GM19240 (cell line): ENCODE measurements around the gene KCTD15.
"Not testable (repeated sequence)": the region's sequence is repeated elsewhere in the genome, so short reads cannot be mapped to it uniquely, and the experiment has no call there.

Experiments used
- DNase-seq: peaks from one replicate; pipeline ENCODE4 v3.0.0; 2011; ENCODE audit warnings: low spot score; ENCODE audit not compliant: insufficient read length

Gene KCTD15

GRCh38 chr19:33813391-33814101 lies 16.9 kb downstream of the KCTD15 start:
- no peak for DNase-seq

DNA sequence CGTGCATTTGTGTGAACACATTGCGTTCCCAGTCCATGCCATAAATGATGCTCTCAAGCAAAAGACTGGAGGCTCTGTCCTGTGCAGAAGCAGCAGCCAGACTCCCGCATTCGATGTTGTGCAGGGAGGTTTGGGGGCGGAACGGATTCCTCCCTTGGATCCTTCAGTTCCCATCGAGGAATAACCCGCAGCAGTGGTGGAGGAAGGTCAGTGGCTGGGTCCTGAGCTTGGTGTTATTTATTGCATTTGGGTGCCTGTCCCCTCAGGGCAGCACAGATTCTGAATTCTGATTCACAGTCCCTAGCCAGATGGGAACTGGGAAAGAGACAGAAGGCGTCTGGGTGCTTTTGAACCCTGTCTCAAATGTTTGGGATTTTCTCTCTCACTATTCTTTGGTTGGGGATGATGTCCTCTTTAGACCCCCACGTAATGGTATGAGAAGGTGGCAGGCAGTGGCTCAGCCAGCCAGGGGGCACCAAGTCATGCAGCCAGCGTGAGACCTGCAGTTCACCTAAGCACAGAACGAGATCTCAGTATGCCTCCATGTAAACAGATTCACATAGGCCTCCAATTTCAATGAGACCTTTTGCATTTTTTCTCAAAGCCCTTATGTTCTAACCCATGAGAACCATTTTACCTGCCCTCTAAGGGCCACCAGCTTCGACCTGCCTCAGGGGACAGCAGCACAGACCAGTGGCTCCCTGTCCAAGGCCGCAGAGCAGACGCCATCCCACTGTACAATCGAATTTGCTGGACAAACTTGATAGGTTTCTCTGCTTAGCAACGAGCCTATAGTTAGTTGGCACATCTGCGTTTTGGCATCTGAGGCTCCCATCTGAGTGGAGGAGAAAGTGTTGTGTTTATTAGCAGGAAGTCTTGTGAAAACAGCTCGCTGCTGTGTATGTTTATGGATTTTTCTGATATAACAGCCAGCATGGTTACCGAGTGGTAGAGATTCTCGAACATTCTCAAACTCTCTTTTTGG lies 17.8 kb downstream of the KCTD15 start:
- DNase-seq: no peak

GRCh38 chr19:33815380-33816340 lies 19.0 kb downstream of the KCTD15 start:
- no peak for DNase-seq

GRCh38 chr19:33818411-33818810 lies 21.7 kb downstream of the KCTD15 start:
- DNase-seq: no peak

- DNase-seq: not testable (repeated sequence)
Observed at GRCh38 chr19:33819078-33819477, 22.4 kb downstream of the KCTD15 start.

DNA sequence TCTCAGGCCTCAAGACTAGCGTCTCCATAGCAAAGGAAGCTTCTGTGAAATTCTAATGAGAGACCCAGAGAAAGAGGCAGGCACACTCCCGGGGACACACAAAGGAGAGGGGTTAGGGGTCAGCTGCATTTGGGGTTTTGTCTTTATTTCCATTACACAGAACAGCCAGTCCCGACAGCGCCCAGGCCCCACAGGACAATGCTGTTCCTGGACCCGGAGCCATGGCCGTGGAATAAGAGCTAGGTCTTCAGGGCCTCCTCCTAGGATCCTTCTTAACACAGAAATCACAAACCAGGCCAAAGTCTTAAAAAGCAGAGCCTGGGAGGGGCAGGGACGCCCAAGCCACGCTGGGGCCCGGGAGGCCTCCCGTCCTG lies 22.8 kb downstream of the KCTD15 start:
- DNase-seq: no peak

DNA sequence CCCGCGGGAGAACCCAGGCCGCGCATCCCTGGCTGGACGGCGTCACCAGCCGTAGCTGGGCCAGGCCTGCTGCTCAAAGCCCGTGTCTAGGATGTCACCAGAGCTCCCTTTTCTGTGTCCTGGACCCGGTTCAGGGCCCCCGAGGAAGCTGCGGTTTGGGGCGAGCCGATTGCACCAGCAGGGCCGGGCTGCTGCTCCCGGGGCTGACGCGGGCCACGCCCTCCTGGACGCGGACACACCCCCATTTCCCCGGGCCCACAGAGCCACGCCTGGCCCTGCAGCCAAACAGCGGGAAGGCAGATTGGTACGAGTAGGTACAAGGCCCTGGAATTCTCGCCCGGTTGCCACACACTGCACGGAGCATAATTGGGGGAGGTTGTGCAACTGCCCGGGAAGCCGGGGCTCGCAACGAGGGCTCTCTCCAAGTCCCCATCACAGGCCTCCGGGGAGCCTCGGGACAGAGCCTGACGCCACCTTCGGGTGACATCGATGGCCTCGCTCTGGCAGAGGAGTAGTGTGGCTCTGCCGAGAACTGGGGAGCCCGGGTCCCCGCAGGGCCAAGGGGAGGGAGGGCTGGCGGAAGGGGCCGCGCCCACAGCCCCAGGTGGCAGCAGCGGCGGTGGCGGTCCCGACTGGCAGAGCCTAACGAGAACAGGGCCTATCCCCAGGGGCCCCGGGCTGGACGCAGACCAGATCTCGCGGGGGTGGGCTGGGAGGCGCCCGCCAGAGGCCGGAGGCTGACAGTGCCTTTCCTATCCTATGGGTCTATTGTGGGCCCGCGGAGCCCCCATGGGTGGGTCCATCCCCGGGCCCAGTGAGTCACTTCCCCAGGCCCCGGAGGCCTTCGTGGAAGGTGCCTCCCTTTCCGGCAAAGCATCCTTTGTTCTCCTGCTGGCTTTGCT lies 23.5 kb downstream of the KCTD15 start:
- no peak for DNase-seq

DNA sequence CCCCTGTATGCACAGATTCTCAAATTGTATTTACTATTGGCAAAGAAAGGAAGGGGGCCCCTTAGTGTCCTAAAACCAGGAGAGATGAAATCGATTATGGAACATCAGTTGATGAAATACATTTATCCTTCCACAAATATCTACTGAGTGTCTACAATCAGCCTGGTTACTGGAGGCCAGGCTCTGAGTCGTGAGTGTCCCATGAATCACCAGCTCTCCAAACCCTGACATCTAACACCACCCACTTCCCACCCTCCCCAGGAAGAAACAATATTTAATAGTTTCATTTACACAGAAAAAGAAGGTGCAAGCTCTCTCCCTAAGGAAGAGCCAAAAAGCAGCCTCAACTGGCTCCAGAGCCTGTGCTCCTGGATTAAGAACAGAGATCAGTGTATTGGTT lies 25.2 kb downstream of the KCTD15 start:
- no peak for DNase-seq

GRCh38 chr19:33823341-33823740 lies 26.7 kb downstream of the KCTD15 start:
- no peak for DNase-seq

DNA sequence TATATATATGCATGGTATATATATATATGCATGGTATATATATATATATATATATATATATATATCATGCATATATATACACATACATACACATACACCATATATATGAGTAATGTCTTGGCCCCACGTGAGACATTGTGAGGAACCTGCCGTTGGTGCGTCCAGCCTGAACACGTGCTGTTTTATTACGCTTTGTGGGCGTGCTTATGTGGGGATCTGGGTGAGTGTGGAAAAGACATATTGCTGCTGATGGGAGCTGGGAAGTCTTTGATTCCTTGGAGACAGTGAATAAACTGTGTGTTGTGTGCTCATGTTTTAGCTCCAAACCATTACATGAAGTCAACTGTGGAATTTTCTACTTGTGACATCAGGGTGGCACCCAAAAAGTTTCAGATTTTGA lies 28.9 kb downstream of the KCTD15 start:
- DNase-seq: no peak

GRCh38 chr19:33826521-33826920 lies 29.9 kb downstream of the KCTD15 start:
- DNase-seq: no peak

GRCh38 chr19:33828266-33829075 lies 31.8 kb downstream of the KCTD15 start:
- no peak for DNase-seq

GRCh38 chr19:33830264-33830663 lies 33.6 kb downstream of the KCTD15 start:
- DNase-seq: no peak

GRCh38 chr19:33831825-33832224 lies 35.2 kb downstream of the KCTD15 start:
- DNase-seq: no peak

DNA sequence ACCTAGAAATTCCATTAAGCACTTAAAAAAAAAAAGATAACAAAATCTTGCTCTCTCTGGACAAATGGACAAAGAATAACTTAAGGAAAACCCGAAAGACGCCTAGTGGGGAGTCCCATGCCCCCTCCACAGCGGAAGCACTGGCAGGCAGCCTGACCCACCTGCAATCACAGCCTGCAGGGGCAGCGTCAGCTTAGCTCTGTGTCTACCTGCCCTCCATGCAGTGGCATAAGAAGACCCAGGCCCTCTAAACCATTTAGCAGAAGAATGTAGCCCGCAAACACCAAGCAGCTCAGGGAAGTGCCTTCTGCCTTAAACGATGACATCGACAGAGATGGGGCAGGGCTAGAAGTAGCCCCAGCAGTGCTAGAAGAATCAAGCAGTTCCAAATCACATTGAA lies 36.0 kb downstream of the KCTD15 start:
- no peak for DNase-seq

DNA sequence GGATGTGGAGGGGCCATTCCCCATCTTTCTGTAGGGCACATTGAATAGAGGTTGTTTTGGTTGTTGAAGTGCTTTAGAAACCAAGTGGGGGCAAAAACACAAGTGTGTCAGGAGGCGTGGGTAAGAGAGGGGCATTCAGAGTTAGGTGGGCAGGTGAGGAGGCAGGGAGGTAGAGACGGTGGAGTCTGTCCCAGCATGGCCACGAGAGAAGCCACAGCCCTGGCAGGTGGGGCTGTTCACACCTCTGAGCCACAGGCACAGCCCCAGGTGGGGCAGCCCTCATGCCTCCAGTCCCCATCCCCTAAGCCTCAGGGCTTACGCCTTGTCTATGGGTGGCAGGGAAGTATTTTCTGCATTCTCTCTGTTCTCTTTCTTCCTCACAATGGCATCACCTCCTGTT lies 43.7 kb downstream of the KCTD15 start:
- DNase-seq: no peak

DNA sequence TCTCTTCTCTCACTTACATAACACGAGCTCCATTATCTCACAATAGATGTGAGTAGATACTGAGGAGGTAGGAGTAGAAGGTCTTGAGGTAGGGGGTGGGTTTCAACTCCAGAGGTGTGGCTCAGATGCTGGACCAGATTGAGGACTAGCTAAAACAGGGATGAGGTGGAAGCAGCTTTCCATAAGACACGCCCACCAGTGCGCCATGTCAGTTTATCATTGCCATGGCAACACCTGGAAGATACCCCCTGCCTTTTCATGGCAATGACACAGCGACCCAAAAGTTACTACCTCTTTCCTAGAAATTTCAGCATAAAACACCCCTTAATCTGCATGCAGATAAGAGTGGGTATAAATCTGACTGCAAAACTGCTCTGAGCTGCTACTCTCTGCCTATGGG lies 44.1 kb downstream of the KCTD15 start:
- DNase-seq: no peak

DNA sequence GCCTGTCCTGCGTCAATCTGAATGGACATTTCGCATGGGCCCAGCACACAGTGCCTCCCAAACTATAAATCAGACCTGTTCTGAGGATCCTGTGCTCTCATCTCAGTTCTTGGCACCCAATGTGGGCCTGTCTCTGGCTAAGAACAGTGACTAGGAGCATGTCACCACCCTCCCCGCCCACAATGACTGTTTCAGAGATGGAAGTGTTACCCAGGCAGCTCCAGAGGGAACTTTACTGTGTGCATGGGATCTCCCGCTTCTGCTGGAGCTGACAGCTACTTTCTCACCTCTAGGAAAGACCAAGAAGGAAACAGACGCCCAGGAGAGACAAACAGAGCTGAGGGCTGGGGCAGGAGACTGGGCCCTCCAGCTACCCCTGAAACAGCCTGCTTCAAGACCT lies 45.0 kb downstream of the KCTD15 start:
- no peak for DNase-seq

GRCh38 chr19:33844478-33844877 lies 47.8 kb downstream of the KCTD15 start:
- DNase-seq: no peak

GRCh38 chr19:33845498-33845897 lies 48.8 kb downstream of the KCTD15 start:
- DNase-seq: no peak
